IMR-90 (cell line): ENCODE results near the gene EVA1C.

Source experiments
- BHLHE40 ChIP-seq: fragments of 150-350 bp; IDR thresholded peaks from 2 replicates; pipeline ENCODE4 v1.6.1; 2016; ENCODE audit warnings: mild to moderate bottlenecking, low read depth, low read length
- CEBPB ChIP-seq: IDR thresholded peaks from 2 replicates; pipeline ENCODE4 v1.6.1; 2012; ENCODE audit warnings: low read depth, low read length, improper control_type of control experiment
- CHD1 ChIP-seq: IDR thresholded peaks from 2 replicates; pipeline ENCODE4 v1.6.1; 2012; ENCODE audit warnings: low read depth, low read length, improper control_type of control experiment
- FOS ChIP-seq: fragments of 150-350 bp; IDR thresholded peaks from 2 replicates; pipeline ENCODE4 v1.6.1; 2016; ENCODE audit warnings: low read depth, low read length
- MAZ ChIP-seq: IDR thresholded peaks from 2 replicates; pipeline ENCODE4 v1.6.1; 2012; ENCODE audit warnings: low read depth, mild to moderate bottlenecking, low read length, improper control_type of control experiment, moderate library complexity, borderline replicate concordance
- MXI1 ChIP-seq: IDR thresholded peaks from 2 replicates; pipeline ENCODE4 v1.6.1; 2012; ENCODE audit warnings: low read depth, mild to moderate bottlenecking, low read length, moderate library complexity, borderline replicate concordance
- POLR2A ChIP-seq: IDR thresholded peaks from 2 replicates; pipeline ENCODE4 v1.6.1; 2012; ENCODE audit warnings: mild to moderate bottlenecking, low read depth, low read length
- RAD21 ChIP-seq: IDR thresholded peaks from 2 replicates; pipeline ENCODE4 v1.6.1; 2012; ENCODE audit warnings: low read length, improper control_type of control experiment
- RFX5 ChIP-seq: IDR thresholded peaks from 2 replicates; pipeline ENCODE4 v1.8.0; 2012; ENCODE audit warnings: low read depth, mild to moderate bottlenecking, low read length, moderate library complexity
- TF ChIP-seq, protein P1 (sequence below): conservative IDR thresholded peaks from 2 replicates; pipeline ENCODE4 v1.5.1; 2012; ENCODE audit warnings: mild to moderate bottlenecking, low read depth, low read length, improper control_type of control experiment

DNA sequence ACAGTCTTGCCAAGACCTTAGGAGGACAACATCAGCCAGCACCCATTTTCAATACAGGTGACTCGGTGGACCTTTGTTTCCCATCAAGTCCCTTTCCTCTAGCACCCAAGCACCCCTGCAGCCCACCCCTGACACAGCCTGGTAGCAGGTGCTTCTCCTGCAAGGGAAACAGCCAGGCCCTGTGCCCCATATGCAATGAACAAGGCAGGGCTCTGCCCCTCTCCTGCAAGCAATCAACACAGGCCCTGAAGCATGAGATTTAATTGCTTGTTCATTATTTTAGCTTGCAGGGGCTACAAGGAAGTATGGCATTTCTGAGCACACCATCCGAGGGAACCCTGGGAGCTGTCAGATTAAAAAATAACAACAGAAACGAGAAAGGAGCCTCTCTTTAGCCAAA, 137.4 kb downstream of the EVA1C start:
- TF ChIP-seq, protein P1, sequence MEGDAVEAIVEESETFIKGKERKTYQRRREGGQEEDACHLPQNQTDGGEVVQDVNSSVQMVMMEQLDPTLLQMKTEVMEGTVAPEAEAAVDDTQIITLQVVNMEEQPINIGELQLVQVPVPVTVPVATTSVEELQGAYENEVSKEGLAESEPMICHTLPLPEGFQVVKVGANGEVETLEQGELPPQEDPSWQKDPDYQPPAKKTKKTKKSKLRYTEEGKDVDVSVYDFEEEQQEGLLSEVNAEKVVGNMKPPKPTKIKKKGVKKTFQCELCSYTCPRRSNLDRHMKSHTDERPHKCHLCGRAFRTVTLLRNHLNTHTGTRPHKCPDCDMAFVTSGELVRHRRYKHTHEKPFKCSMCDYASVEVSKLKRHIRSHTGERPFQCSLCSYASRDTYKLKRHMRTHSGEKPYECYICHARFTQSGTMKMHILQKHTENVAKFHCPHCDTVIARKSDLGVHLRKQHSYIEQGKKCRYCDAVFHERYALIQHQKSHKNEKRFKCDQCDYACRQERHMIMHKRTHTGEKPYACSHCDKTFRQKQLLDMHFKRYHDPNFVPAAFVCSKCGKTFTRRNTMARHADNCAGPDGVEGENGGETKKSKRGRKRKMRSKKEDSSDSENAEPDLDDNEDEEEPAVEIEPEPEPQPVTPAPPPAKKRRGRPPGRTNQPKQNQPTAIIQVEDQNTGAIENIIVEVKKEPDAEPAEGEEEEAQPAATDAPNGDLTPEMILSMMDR, result no peak
- TF ChIP-seq MAZ (no peak), POLR2A (no peak), RAD21 (no peak), RFX5 (no peak), CEBPB (no peak), CHD1 (no peak), MXI1 (no peak), FOS (no peak), BHLHE40 (no peak)
